ENCODE results near the gene TMEM235.

DNA sequence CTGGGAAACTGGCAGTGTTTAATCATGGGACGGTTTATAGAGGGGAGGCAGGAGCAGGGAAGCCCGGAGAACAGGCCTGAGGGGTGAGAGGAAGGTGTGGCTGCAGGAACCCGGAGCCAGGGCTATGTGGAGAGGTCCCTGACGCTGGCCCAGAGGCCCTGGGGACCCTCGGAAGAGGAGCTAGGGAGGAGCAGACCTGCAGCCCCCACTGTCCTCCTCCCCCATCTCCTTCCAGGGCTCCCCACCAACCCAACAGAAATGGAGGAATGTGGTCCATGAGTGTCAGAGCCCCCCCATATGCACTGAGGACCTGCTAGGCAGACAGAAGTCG lies 20.3 kb downstream of the TMEM235 start:
- no peak for TF ChIP-seq PAX5 (IDR thresholded peaks at IDR 0.05; ENCODE audit: insufficient read depth, low read length, severe bottlenecking)
- no peak for TF ChIP-seq POLR2AphosphoS5 (IDR thresholded peaks at IDR 0.05; ENCODE audit: low read depth, low read length)
- no peak for TF ChIP-seq POLR2A (IDR thresholded peaks at IDR 0.05; ENCODE audit: low read depth, low read length)
- no peak for TF ChIP-seq TAF1 (IDR thresholded peaks at IDR 0.05; ENCODE audit: low read depth, low read length)
- TF ChIP-seq SPI1 (IDR thresholded peaks at IDR 0.05; ENCODE audit: low read depth, low read length), result no peak
- TF ChIP-seq POU2F2 (IDR thresholded peaks at IDR 0.05; ENCODE audit: low read depth, low read length), result no peak
